AG09319 (cell line): ENCODE results near the gene SMG6.
A peak's percentile ranks its signal among the peaks of the same experiment; 100 is the strongest.

Source experiments
- DNase-seq: peaks from one replicate; pipeline ENCODE4 v3.0.0-alpha.2; 2010; ENCODE audit warnings: low read depth; ENCODE audit errors: extremely low read depth
- TF ChIP-seq, protein P1 (sequence below): IDR thresholded peaks from 2 replicates; pipeline ENCODE4 v1.5.1; 2011; ENCODE audit warnings: low read depth, mild to moderate bottlenecking, inconsistent platforms, low read length, moderate library complexity

The SMG6 gene

GRCh38 chr17:2181206-2181896, 122.2 kb downstream of the SMG6 start:
- TF ChIP-seq, protein P1, sequence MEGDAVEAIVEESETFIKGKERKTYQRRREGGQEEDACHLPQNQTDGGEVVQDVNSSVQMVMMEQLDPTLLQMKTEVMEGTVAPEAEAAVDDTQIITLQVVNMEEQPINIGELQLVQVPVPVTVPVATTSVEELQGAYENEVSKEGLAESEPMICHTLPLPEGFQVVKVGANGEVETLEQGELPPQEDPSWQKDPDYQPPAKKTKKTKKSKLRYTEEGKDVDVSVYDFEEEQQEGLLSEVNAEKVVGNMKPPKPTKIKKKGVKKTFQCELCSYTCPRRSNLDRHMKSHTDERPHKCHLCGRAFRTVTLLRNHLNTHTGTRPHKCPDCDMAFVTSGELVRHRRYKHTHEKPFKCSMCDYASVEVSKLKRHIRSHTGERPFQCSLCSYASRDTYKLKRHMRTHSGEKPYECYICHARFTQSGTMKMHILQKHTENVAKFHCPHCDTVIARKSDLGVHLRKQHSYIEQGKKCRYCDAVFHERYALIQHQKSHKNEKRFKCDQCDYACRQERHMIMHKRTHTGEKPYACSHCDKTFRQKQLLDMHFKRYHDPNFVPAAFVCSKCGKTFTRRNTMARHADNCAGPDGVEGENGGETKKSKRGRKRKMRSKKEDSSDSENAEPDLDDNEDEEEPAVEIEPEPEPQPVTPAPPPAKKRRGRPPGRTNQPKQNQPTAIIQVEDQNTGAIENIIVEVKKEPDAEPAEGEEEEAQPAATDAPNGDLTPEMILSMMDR: no peak
- DNase-seq: peak; percentile 93

DNA sequence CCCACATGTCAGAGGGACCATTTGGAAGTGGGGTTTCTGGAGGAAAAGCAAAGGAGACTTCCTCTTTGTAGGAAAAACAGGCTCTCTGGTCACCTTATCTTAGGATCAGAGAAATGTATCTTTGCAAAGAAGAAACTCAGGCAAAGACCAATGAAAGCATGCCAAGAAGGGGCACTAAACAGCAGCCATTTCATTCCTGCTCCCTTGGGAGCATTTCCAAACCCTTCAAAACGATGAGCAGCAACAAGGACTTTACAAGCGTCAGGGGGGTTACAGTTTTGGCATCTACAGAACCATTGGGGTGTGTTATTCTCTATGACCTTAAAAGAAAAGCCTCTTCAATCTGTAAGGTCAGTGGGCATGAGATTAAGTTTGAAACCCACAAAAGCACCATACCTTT, 122.8 kb downstream of the SMG6 start:
- TF ChIP-seq, protein P1: no peak
- no peak for DNase-seq

DNA sequence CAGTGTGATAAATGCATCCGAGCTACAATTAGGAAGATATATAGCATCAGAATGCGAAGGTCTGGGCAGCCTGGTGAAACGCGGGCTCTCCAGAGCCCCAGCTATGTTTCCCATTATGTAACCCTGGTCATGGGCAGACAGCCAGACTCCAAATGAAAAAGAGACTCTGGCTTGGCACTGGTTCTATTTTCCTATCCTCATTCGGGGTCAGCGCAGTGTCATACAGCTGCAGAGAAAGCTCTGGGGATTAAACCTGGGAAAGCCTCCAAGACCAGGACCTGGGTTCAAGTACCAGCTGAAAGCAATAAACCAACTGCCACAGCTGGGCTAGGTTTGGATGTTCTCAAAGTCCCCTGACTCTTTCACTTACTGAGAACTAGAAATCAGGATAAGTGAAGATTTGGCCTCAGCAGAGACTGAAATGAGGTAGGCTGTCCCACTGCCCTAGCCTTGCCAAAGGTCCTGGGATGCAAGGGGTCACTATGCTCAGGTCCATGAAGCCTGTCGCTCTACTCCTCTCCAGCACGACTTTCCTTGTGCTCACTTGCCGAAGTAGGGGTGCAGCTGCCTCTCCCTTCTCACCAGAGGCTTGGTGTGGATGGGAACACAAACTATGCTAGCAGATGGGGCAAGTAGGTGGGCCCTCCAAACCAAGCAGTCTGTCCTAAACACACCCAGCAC, 123.8 kb downstream of the SMG6 start:
- TF ChIP-seq, protein P1: no peak
- peak; percentile 94 for DNase-seq

GRCh38 chr17:2178798-2179501, 124.6 kb downstream of the SMG6 start:
- DNase-seq: no peak
- TF ChIP-seq, protein P1: no peak

GRCh38 chr17:2177235-2177811, 126.3 kb downstream of the SMG6 start:
- TF ChIP-seq, protein P1: no peak
- DNase-seq: no peak

- no peak for DNase-seq
- TF ChIP-seq, protein P1: no peak
Observed at GRCh38 chr17:2176499-2177169, 127.0 kb downstream of the SMG6 start.
